PFSK-1 (cell line): ENCODE data around the gene PCDHB3.

ENCODE experiments used
- FOXP2 ChIP-seq: optimal IDR thresholded peaks from 2 replicates; pipeline ENCODE3; 2011; ENCODE audit warnings: borderline replicate concordance, control low read depth, inconsistent platforms; ENCODE audit not compliant: insufficient read depth; ENCODE audit errors: extremely low read length, extremely low read depth
- POLR2AphosphoS5 ChIP-seq: IDR thresholded peaks from 2 replicates; pipeline ENCODE4 v1.6.1; 2012; ENCODE audit warnings: low read depth, mild to moderate bottlenecking, control low read depth, low read length, moderate library complexity
- SIN3A ChIP-seq: IDR thresholded peaks from 2 replicates; pipeline ENCODE4 v1.6.1; 2012; ENCODE audit warnings: mild to moderate bottlenecking, low read length, moderate library complexity, borderline replicate concordance; ENCODE audit not compliant: insufficient read depth
- TAF1 ChIP-seq: IDR thresholded peaks from 2 replicates; pipeline ENCODE4 v1.6.1; 2012; ENCODE audit warnings: low read length, control low read depth, borderline replicate concordance; ENCODE audit not compliant: insufficient read depth
- TF ChIP-seq, protein P1 (sequence below), 2 experiments: IDR thresholded peaks; 2 replicates each; pipeline versions ENCODE4 v1.6.1 to v1.8.0; 2011 to 2012; ENCODE audit warnings: low read depth in 2 of 2, low read length in 2 of 2, control low read depth in 1 of 2, inconsistent platforms in 1 of 2, mild to moderate bottlenecking in 1 of 2, moderate library complexity in 1 of 2; ENCODE audit not compliant: insufficient read depth in 1 of 2

GRCh38 chr5:141135030-141135717 is 34.9 kb downstream of the PCDHB3 start, which contains the start of gene PCDHB5:
- TF ChIP-seq TAF1 (no peak), POLR2AphosphoS5 (no peak), SIN3A (no peak), FOXP2 (no peak)
- TF ChIP-seq, protein P1, sequence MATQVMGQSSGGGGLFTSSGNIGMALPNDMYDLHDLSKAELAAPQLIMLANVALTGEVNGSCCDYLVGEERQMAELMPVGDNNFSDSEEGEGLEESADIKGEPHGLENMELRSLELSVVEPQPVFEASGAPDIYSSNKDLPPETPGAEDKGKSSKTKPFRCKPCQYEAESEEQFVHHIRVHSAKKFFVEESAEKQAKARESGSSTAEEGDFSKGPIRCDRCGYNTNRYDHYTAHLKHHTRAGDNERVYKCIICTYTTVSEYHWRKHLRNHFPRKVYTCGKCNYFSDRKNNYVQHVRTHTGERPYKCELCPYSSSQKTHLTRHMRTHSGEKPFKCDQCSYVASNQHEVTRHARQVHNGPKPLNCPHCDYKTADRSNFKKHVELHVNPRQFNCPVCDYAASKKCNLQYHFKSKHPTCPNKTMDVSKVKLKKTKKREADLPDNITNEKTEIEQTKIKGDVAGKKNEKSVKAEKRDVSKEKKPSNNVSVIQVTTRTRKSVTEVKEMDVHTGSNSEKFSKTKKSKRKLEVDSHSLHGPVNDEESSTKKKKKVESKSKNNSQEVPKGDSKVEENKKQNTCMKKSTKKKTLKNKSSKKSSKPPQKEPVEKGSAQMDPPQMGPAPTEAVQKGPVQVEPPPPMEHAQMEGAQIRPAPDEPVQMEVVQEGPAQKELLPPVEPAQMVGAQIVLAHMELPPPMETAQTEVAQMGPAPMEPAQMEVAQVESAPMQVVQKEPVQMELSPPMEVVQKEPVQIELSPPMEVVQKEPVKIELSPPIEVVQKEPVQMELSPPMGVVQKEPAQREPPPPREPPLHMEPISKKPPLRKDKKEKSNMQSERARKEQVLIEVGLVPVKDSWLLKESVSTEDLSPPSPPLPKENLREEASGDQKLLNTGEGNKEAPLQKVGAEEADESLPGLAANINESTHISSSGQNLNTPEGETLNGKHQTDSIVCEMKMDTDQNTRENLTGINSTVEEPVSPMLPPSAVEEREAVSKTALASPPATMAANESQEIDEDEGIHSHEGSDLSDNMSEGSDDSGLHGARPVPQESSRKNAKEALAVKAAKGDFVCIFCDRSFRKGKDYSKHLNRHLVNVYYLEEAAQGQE (IDR thresholded peaks at IDR 0.05; ENCODE audit: insufficient read depth in 1 of 2, low read depth in 2 of 2, low read length in 2 of 2) = no peak
